Right atrium auricular region (tissue), 2 donors: ENCODE measurements around the gene OTOA. TPM values are rescaled to one million over a fixed set of nuclear protein-coding genes. Genes with fewer than 3 reads are reported as not detected.
"Not testable (repeated sequence)": the region's sequence is repeated elsewhere in the genome, so short reads cannot be mapped to it uniquely, and the experiment has no call there.

ENCODE experiments used
- DNase-seq: peaks from one replicate; pipeline ENCODE4 v3.0.0-alpha.2; 2019; ENCODE audit warnings: low spot score
- H3K27ac ChIP-seq, 2 donors: fragments of 200-600 bp; sonication (generic); 1 replicate in 1 of 2; 2 replicates in 1 of 2; pipeline ENCODE4 v1.5.1; 2016 to 2019
- H3K27me3 ChIP-seq, 2 donors: fragments of 200-600 bp; sonication (generic); one replicate each; pipeline versions ENCODE4 v1.5.1 to v1.6.0; 2017 to 2019
- H3K36me3 ChIP-seq: fragments of 200-600 bp; sonication (generic); one replicate; pipeline ENCODE4 v1.5.1; 2016
- H3K4me1 ChIP-seq, 2 donors: fragments of 200-600 bp; sonication (generic); one replicate each; pipeline versions ENCODE4 v1.5.1 to v1.6.0; 2017 to 2019
- H3K4me3 ChIP-seq, 2 donors: fragments of 200-600 bp; sonication (generic); 1 replicate in 1 of 2; 2 replicates in 1 of 2; pipeline ENCODE4 v1.5.1; 2017 to 2019; ENCODE audit warnings: mild to moderate bottlenecking in 1 of 2, moderate library complexity in 1 of 2
- H3K9me3 ChIP-seq, 2 donors: fragments of 200-600 bp; sonication (generic); one replicate each; pipeline ENCODE4 v1.5.1; 2019
- CTCF ChIP-seq, 2 donors: fragments of 200-600 bp; sonication (generic); IDR thresholded peaks; one replicate each; pipeline ENCODE4 v1.5.1; 2019; ENCODE audit warnings: antibody characterized with exemption in 2 of 2
- total RNA-seq, 2 donors: library from RNA; depleted of rRNA; stranded (reverse); fragments of >200 nt; gene quantifications; one replicate each; pipeline ENCODE4 v1.1.0, GENCODE V29; 2016

Gene OTOA
- total RNA-seq, 2 donors from 2014 or later: not detected

- Histone ChIP-seq H3K4me1 (peaks cover 0 to 20% of the 10 kb centered on the region in 2 donors), H3K36me3 (no peaks in the 10 kb centered on the region), H3K27me3 (no peaks in the 10 kb centered on the region), H3K4me3 (no peak overlapping the region), H3K27ac (peak overlapping the region in 1 of 2 donors; percentile 61), H3K9me3 (no peaks in the 10 kb centered on the region)
- no peak for TF ChIP-seq CTCF (IDR thresholded peaks at IDR 0.05)
- DNase-seq: peak; percentile 54
These were observed 16.8 kb upstream of the OTOA start for GRCh38 chr16:21646721-21647561.

- H3K27ac ChIP-seq: no peak overlapping the region
- H3K36me3 ChIP-seq: no peaks in the 10 kb centered on the region
These were observed 16.1 kb upstream of the OTOA start for GRCh38 chr16:21647562-21648164.

GRCh38 chr16:21649826-21650406, 13.9 kb upstream of the OTOA start:
- not testable (repeated sequence) for H3K36me3 ChIP-seq, H3K4me3 ChIP-seq, DNase-seq, H3K27me3 ChIP-seq, H3K9me3 ChIP-seq, H3K27ac ChIP-seq
- peaks cover 0 to 16% of the 10 kb centered on the region in 2 donors for H3K4me1 ChIP-seq

More at GRCh38 chr16:21647562-21648164, 16.1 kb upstream of the OTOA start:
- Histone ChIP-seq H3K4me1 (peaks cover 0 to 20% of the 10 kb centered on the region in 2 donors), H3K27me3 (no peaks in the 10 kb centered on the region), H3K9me3 (no peaks in the 10 kb centered on the region), H3K4me3 (no peak overlapping the region)
- no peak for TF ChIP-seq CTCF (IDR thresholded peaks at IDR 0.05)
- DNase-seq: peak; percentile 42

GRCh38 chr16:21650521-21650920, 13.2 kb upstream of the OTOA start:
- Histone ChIP-seq H3K4me3 (no peak overlapping the region), H3K4me1 (peaks cover 0 to 10% of the 10 kb centered on the region in 2 donors), H3K27me3 (no peaks in the 10 kb centered on the region), H3K27ac (no peak overlapping the region), H3K9me3 (no peaks in the 10 kb centered on the region), H3K36me3 (peaks cover 4% of the 10 kb centered on the region)
- TF ChIP-seq CTCF (IDR thresholded peaks at IDR 0.05): no peak
- no peak for DNase-seq

- Histone ChIP-seq H3K9me3 (no peaks in the 10 kb centered on the region), H3K27me3 (no peaks in the 10 kb centered on the region), H3K36me3 (peaks cover 7% of the 10 kb centered on the region), H3K4me3 (no peak overlapping the region), H3K27ac (no peak overlapping the region), H3K4me1 (peaks cover 0 to 7% of the 10 kb centered on the region in 2 donors)
- DNase-seq: no peak
- TF ChIP-seq CTCF (IDR thresholded peaks at IDR 0.05): no peak
These were observed 12.3 kb upstream of the OTOA start for GRCh38 chr16:21651515-21651914.

GRCh38 chr16:21652453-21652852, 11.3 kb upstream of the OTOA start, which contains the start of gene IGSF6:
Gene IGSF6 (minus strand): TSS chr16:21652608. CDS start chr16:21652598, 10 bp downstream.
- Histone ChIP-seq H3K4me3 (no peak within 1 kb of the TSS), H3K4me1 (peaks cover 0 to 8% of the 10 kb centered on the region in 2 donors), H3K36me3 (peaks cover 7% of the 10 kb centered on the region), H3K9me3 (no peaks in the 10 kb centered on the region), H3K27ac (no peak within 1 kb of the TSS), H3K27me3 (no peaks in the 10 kb centered on the region)
- no peak for TF ChIP-seq CTCF (IDR thresholded peaks at IDR 0.05)
- DNase-seq: no peak
